ENCODE results near the gene TTN. TPM values are rescaled to one million over a fixed set of nuclear protein-coding genes. Genes with fewer than 3 reads are reported as not detected.

TTN gene
- total RNA-seq (2014; rRNA removed; shearing (Covaris generic)), result 8.3 and 12.5 TPM in 2 replicates
- polyA plus RNA-seq (2016; fragmentation: Nextera tagmentation; extraction: Ambion mirVana), result 13.2 and 15.7 TPM in 2 replicates
- long read RNA-seq, result 0 reads

- H3K27ac Mint-ChIP-seq, result no peak within 1 kb of the TSS
- H3K4me3 Mint-ChIP-seq, result no peak within 1 kb of the TSS
- Histone ChIP-seq H2AFZ (no peak within 1 kb of the TSS), H3K4me2 (no peak within 1 kb of the TSS), H4K20me1 (replicated peaks; ENCODE audit: insufficient read depth) (no peaks in the 10 kb centered on the region), H3F3A (replicated peaks; ENCODE audit: low read depth) (no peaks in the 10 kb centered on the region), H3K27me3 (ENCODE audit: insufficient read depth) (no peaks in the 10 kb centered on the region), H3K9me2 (ENCODE audit: insufficient read depth) (no peaks in the 10 kb centered on the region), H3K27ac (ENCODE audit: low read depth) (no peak within 1 kb of the TSS), H3K4me1 (ENCODE audit: insufficient read depth) (no peaks in the 10 kb centered on the region), H3K36me3 (ENCODE audit: insufficient read depth) (no peaks in the 10 kb centered on the region), H3K79me2 (replicated peaks; ENCODE audit: insufficient read depth) (no peaks in the 10 kb centered on the region), H3K4me3 (no peak within 1 kb of the TSS)
- H3K27me3 Mint-ChIP-seq (ENCODE audit: insufficient read depth, low read depth, poor library complexity), result no peaks in the 10 kb centered on the region
- TF ChIP-seq POLR2AphosphoS5 (IDR thresholded peaks at IDR 0.05; ENCODE audit: low read depth), result no peak
- no peak for TF ChIP-seq NANOG (IDR thresholded peaks at IDR 0.05; ENCODE audit: borderline replicate concordance)
- TF ChIP-seq CTCF (conservative IDR thresholded peaks at IDR 0.05; ENCODE audit: low read depth in 2 of 2), result no peak
- no peak for TF ChIP-seq JUNB (IDR thresholded peaks at IDR 0.05; ENCODE audit: unreplicated experiment)
- no peak for TF ChIP-seq STAT1 (IDR thresholded peaks at IDR 0.05; ENCODE audit: unreplicated experiment)
- no peak for TF ChIP-seq ZNF331 (CRISPR knock-in tag; IDR thresholded peaks at IDR 0.05; ENCODE audit: low read depth)
- no peak for TF ChIP-seq REST (IDR thresholded peaks at IDR 0.05; ENCODE audit: unreplicated experiment)
- no peak for TF ChIP-seq EZH2 (IDR thresholded peaks at IDR 0.05; ENCODE audit: low read depth, unreplicated experiment)
- TF ChIP-seq EZH2phosphoT487 (IDR thresholded peaks at IDR 0.05; ENCODE audit: unreplicated experiment), result no peak
- TF ChIP-seq ZNF114 (CRISPR knock-in tag; IDR thresholded peaks at IDR 0.05), result no peak
- no peak for TF ChIP-seq CREB1 (CRISPR knock-in tag; IDR thresholded peaks at IDR 0.05; ENCODE audit: low read depth)
- no peak for TF ChIP-seq ETS1 (IDR thresholded peaks at IDR 0.05)
- H3K9me3 Mint-ChIP-seq, result no peaks in the 10 kb centered on the region
- DNase-seq (ENCODE audit: low spot score) (no peak), ATAC-seq (peak; percentile 41)
- no peaks in the 10 kb centered on the region for H3K36me3 Mint-ChIP-seq (ENCODE audit: low read depth)
- no peaks in the 10 kb centered on the region for H3K4me1 Mint-ChIP-seq
Observed at GRCh38 chr2:178807227-178808008, at the start of gene TTN. Gene TTN (minus strand): TSS chr2:178807423. CDS start chr2:178804642, 2,781 bp downstream.
